DOHH2 (cell line): ENCODE measurements around the gene CD244.

Experiments used
- EZH2phosphoT487 ChIP-seq: fragments of 200-600 bp; sonication (generic); IDR thresholded peaks from 2 replicates; pipeline ENCODE4 v1.6.1; 2017; ENCODE audit warnings: borderline replicate concordance, mild to moderate bottlenecking, antibody characterized with exemption, low read length, moderate library complexity, mixed read lengths
- TF ChIP-seq, protein P1 (sequence below): fragments of 200-600 bp; sonication (generic); IDR thresholded peaks from one replicate; pipeline ENCODE4 v1.5.1; 2014; ENCODE audit warnings: antibody characterized with exemption, mild to moderate bottlenecking, low read depth, low read length; ENCODE audit not compliant: poor library complexity, severe bottlenecking

DNA sequence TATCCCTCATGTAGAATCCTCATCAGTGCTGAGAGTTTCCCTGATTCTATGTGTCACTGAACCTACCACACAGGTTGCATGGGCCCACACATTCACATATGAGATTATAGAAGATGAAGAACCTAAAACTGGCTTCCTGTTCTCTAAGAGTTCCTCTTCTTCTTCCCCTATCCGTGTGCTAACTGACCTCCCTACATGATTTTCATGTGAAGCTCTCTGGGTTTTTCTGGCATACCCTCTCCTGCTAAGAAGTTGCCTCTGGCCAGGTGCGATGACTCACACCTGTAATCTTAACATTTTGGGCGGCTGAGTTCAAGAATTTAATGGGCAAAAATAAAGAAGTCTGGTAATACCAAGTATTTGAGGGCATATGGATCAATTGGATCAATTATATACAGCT, 5.5 kb upstream of the CD244 start:
- TF ChIP-seq, protein P1, sequence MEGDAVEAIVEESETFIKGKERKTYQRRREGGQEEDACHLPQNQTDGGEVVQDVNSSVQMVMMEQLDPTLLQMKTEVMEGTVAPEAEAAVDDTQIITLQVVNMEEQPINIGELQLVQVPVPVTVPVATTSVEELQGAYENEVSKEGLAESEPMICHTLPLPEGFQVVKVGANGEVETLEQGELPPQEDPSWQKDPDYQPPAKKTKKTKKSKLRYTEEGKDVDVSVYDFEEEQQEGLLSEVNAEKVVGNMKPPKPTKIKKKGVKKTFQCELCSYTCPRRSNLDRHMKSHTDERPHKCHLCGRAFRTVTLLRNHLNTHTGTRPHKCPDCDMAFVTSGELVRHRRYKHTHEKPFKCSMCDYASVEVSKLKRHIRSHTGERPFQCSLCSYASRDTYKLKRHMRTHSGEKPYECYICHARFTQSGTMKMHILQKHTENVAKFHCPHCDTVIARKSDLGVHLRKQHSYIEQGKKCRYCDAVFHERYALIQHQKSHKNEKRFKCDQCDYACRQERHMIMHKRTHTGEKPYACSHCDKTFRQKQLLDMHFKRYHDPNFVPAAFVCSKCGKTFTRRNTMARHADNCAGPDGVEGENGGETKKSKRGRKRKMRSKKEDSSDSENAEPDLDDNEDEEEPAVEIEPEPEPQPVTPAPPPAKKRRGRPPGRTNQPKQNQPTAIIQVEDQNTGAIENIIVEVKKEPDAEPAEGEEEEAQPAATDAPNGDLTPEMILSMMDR: no peak
- TF ChIP-seq EZH2phosphoT487: no peak
